HG02970 (cell line): ENCODE results near the gene FABP1.

Experiments used
- ATAC-seq: cut with Tn5 transposase; IDR thresholded peaks from one replicate; pipeline ENCODE4 v1.9.1; 2021; ENCODE audit warnings: mild to moderate bottlenecking, moderate library complexity, moderate number of reproducible peaks; ENCODE audit not compliant: unreplicated experiment, low FRiP score

The FABP1 gene

DNA sequence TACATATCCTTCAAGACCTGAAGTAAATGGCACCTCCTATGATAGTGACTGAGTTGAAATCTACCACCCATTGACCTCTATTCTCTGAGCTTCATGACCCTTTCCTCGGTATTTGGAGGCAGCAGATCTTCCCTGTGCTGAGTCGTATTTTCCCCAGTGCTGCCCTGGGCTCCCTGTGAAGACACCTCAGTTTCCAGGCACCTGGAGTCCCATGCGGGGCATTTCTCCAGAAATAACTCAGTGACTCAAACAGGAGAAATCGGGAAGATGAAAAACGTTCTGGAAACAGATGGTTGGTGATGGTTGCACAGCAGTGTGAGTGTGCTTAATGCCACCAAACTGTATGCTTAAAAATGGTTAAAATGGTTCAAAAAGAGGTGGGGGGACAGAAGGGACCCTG, 42.3 kb downstream of the FABP1 start:
- no peak for ATAC-seq

DNA sequence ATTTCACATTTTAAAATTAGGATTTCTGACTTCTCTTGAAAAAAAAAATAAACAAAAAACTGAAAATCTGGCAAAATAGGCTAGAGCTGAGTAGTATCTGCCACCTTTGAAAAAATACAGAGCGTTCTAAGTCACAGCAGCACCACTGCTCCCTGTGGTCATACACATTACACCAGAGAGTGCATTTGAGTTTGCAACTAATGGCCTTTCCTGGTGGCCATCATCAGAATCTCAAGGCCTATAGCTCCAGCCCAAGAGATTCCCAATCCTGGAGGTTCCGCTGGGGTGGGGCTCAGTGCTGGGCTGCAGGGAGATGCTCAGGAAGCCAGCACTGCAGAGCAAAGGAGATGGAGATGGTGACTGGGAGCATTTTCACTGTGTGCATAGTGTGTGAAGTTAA, 42.8 kb downstream of the FABP1 start:
- no peak for ATAC-seq

GRCh38 chr2:88082781-88083180, 45.1 kb downstream of the FABP1 start:
- no peak for ATAC-seq

GRCh38 chr2:88081924-88082608, 45.8 kb downstream of the FABP1 start:
- no peak for ATAC-seq

DNA sequence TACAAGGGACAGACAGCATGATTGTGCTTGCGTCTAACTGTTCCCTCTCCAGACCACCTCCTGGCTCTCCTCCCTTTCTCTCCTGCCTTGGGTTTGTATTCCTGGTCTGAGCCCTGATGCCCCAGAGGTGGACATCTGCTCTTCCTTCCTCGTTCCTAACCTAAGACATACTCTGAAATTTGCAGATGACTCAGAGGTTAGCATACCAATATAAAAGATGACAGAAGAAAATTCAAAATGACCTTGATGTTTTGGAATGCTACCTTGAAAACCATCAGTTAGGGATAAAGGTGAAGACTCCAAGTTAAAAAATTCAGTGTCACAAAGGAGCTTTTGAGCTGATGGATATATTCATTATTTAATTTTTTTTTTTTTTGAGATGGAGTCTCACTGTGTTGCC, 47.3 kb downstream of the FABP1 start:
- no peak for ATAC-seq

GRCh38 chr2:88078643-88079172, 49.2 kb downstream of the FABP1 start:
- no peak for ATAC-seq

- ATAC-seq, result no peak
Observed at GRCh38 chr2:88077080-88077479, 50.8 kb downstream of the FABP1 start.

- ATAC-seq, result no peak
Observed at GRCh38 chr2:88074854-88075292, 53.0 kb downstream of the FABP1 start.

GRCh38 chr2:88074150-88074549, 53.7 kb downstream of the FABP1 start:
- no peak for ATAC-seq
